ENCODE measurements around the gene CCDC191.

DNA sequence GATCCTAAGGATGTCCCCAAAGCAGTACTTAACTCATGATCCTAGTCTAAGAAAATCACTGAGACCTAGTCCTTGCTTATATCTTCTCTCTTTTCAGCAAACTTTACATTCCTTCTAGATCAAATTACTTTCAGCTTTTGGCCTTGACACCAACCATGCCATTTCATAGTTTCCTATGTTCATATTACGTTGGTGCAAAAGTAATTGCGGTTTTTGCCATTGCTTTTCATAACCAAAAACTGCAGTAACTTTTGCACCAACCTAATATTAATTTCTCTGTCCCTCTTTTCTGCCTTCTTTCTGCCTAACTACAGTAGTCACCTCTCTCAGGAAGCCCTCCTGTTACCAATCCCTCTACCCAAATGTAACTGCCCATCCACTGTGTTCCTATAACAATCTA lies 36.8 kb downstream of the CCDC191 start:
- TF ChIP-seq CTCF (IDR thresholded peaks at IDR 0.05; ENCODE audit: insufficient read depth, low read length, poor library complexity, severe bottlenecking), result no peak
- TF ChIP-seq EZH2phosphoT487 (conservative IDR thresholded peaks at IDR 0.05; ENCODE audit: low read length), result no peak
